ENCODE data around the gene SYNGR3.

Gene SYNGR3

GRCh38 chr16:1998852-1999801, 9.4 kb downstream of the SYNGR3 start:
- no peak overlapping the region for H3K4me3 ChIP-seq (replicated peaks; ENCODE audit: low read depth, low read length)
- no peak for DNase-seq (ENCODE audit: extremely low read depth, low read depth)
- TF ChIP-seq CTCF (IDR thresholded peaks at IDR 0.05; ENCODE audit: low read depth, low read length, missing control alignments): no peak

- no peak for TF ChIP-seq CTCF (IDR thresholded peaks at IDR 0.05; ENCODE audit: low read depth, low read length, missing control alignments)
- no peak for DNase-seq (ENCODE audit: extremely low read depth, low read depth)
- no peak overlapping the region for H3K4me3 ChIP-seq (replicated peaks; ENCODE audit: low read depth, low read length)
Observed at GRCh38 chr16:1999866-2000514, 10.2 kb downstream of the SYNGR3 start.

GRCh38 chr16:2001035-2001434, 11.3 kb downstream of the SYNGR3 start:
- no peak for DNase-seq (ENCODE audit: extremely low read depth, low read depth)
- no peak overlapping the region for H3K4me3 ChIP-seq (replicated peaks; ENCODE audit: low read depth, low read length)
- no peak for TF ChIP-seq CTCF (IDR thresholded peaks at IDR 0.05; ENCODE audit: low read depth, low read length, missing control alignments)

- TF ChIP-seq CTCF (IDR thresholded peaks at IDR 0.05; ENCODE audit: low read depth, low read length, missing control alignments): no peak
- H3K4me3 ChIP-seq (replicated peaks; ENCODE audit: low read depth, low read length): no peak overlapping the region
- no peak for DNase-seq (ENCODE audit: extremely low read depth, low read depth)
Observed at GRCh38 chr16:2001456-2002355, 11.9 kb downstream of the SYNGR3 start.

- TF ChIP-seq CTCF (IDR thresholded peaks at IDR 0.05; ENCODE audit: low read depth, low read length, missing control alignments): no peak
- DNase-seq (ENCODE audit: extremely low read depth, low read depth): no peak
- no peak overlapping the region for H3K4me3 ChIP-seq (replicated peaks; ENCODE audit: low read depth, low read length)
Observed at GRCh38 chr16:2002406-2003230, 12.8 kb downstream of the SYNGR3 start.

All from HFF-Myc (cell line).